Neuron (in vitro differentiated cells): ENCODE measurements around the gene ACTR3.

ENCODE experiments used
- H2AFZ ChIP-seq: one replicate; pipeline ENCODE4 v1.6.1; 2013; ENCODE audit warnings: low read depth, mild to moderate bottlenecking, inconsistent platforms, low read length, moderate library complexity
- H3K27me3 ChIP-seq: one replicate; pipeline ENCODE4 v1.6.1; 2013; ENCODE audit warnings: low read length; ENCODE audit not compliant: insufficient read depth
- H3K36me3 ChIP-seq: one replicate; pipeline ENCODE4 v1.6.1; 2013; ENCODE audit warnings: low read length; ENCODE audit not compliant: insufficient read depth
- H3K4me1 ChIP-seq: one replicate; pipeline ENCODE4 v1.6.1; 2013; ENCODE audit warnings: low read length; ENCODE audit not compliant: insufficient read depth
- H3K4me3 ChIP-seq: 2 replicates; pipeline ENCODE4 v1.5.1; 2013; ENCODE audit warnings: mild to moderate bottlenecking, low read length, moderate library complexity
- H3K9me3 ChIP-seq: one replicate; pipeline ENCODE4 v1.6.1; 2013; ENCODE audit warnings: low read length

Gene ACTR3

DNA sequence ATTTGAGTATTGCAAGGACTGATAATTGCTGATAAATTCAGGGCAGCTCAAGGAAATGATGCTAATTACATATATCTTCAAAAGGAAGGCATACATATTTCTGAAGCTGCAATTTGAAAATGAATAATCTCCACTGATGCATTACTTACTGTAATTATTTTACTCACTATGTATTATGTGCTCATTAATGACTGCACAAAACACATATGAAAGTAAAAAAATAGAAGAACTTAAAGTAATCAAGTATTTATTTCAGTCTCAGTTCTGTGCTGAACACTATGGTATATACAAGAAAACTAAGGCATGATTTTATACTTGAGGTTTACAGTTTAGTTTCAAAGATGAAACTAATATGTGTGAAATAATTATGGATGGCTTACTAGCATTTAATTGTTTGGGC lies 9.3 kb downstream of the ACTR3 start:
- peaks cover 14% of the 10 kb centered on the region for H3K4me1 ChIP-seq
- no peak overlapping the region for H3K4me3 ChIP-seq

DNA sequence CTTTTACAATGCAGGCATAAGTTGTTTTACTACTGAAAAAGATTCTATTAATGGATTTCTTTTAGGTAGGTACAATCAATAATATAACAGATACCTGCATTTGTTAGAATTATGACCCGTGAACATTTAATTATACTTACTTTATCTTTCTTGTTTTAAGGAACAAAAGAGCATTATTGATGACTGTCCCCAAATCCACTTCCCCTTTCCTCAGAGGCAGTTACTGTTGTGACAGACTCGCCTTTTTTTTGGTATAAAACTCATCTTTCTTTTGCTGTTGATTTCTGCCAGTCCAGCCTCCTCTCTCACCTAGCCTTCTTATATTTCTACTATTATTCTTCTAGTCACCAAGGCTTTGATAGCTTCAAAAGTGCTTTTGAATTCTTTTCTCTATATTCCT lies 12.1 kb downstream of the ACTR3 start:
- H3K27me3 ChIP-seq: no peaks in the 10 kb centered on the region
- H3K9me3 ChIP-seq: no peaks in the 10 kb centered on the region
- H2AFZ ChIP-seq: no peak overlapping the region
- no peaks in the 10 kb centered on the region for H3K36me3 ChIP-seq
- H3K4me1 ChIP-seq: no peaks in the 10 kb centered on the region
- H3K4me3 ChIP-seq: no peak overlapping the region

More for the DNA sequence above, 9.3 kb downstream of the ACTR3 start:
- H3K36me3 ChIP-seq: peaks cover 5% of the 10 kb centered on the region
- H3K27me3 ChIP-seq: no peaks in the 10 kb centered on the region
- no peak overlapping the region for H2AFZ ChIP-seq
- H3K9me3 ChIP-seq: no peaks in the 10 kb centered on the region

DNA sequence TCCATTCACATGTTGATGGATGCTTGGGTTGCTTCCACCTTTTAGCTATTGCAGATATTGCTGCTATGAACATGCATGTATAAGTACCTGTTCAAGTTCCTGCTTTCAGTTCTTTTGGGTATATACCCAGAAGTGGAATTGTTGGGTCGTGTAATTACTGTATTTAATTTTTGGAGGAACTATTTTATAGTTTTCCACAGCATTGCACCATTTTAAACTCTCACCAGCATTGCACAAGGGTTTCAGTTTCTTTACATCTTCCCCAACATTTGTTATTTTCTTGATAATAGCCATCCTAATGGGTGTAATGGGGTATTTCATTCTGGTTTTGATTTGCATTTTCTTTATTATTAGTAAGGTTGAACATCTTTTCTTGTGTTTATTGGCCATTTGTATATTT lies 16.0 kb downstream of the ACTR3 start:
- H2AFZ ChIP-seq: no peak overlapping the region
- no peaks in the 10 kb centered on the region for H3K4me1 ChIP-seq
- H3K4me3 ChIP-seq: no peak overlapping the region
- no peaks in the 10 kb centered on the region for H3K36me3 ChIP-seq
- no peaks in the 10 kb centered on the region for H3K27me3 ChIP-seq
- H3K9me3 ChIP-seq: no peaks in the 10 kb centered on the region

DNA sequence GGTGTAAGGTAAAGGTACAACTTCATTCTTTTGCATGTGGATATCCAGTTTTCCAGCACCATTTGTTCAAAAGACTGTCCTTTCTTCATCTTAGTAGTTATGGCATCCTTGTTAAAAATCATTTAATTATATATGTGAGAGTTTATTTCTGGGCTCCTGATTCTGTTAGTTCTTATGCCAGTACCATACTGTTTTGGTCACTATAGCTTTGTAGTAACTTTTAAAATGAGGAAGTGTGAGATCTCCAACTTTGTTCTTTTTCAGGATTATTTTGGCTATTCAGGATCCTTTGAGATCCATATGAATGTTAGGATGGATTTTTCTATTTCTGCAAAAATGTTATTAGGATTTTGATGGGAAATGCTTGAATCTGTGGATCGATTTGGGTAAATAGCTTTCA lies 16.8 kb downstream of the ACTR3 start:
- no peaks in the 10 kb centered on the region for H3K27me3 ChIP-seq
- no peaks in the 10 kb centered on the region for H3K4me1 ChIP-seq
- H2AFZ ChIP-seq: no peak overlapping the region

DNA sequence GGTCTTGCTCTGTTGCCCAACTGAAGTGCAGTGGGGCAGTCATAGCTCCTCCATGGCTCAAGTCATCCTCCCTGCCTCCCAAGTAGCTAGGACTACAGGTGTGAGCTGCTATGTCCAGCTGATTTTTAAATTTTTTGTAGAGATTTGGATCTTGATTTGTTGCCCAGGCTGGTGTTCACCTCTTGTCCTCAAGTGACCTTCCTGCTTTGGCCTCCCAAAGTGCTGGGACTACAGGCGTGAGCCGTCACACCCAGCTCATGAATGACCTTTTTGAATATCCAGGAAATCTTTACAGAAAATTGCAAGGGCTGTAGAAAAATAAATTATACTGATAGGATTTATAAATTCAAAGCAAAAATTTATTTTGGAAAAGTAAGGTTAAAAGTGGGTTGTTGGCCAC lies 17.4 kb downstream of the ACTR3 start:
- no peaks in the 10 kb centered on the region for H3K4me1 ChIP-seq
- H3K4me3 ChIP-seq: no peak overlapping the region
- no peaks in the 10 kb centered on the region for H3K36me3 ChIP-seq
- no peaks in the 10 kb centered on the region for H3K9me3 ChIP-seq
- no peak overlapping the region for H2AFZ ChIP-seq
- H3K27me3 ChIP-seq: no peaks in the 10 kb centered on the region

More for the DNA sequence above, 16.8 kb downstream of the ACTR3 start:
- Histone ChIP-seq H3K9me3 (no peaks in the 10 kb centered on the region), H3K4me3 (no peak overlapping the region), H3K36me3 (no peaks in the 10 kb centered on the region)

DNA sequence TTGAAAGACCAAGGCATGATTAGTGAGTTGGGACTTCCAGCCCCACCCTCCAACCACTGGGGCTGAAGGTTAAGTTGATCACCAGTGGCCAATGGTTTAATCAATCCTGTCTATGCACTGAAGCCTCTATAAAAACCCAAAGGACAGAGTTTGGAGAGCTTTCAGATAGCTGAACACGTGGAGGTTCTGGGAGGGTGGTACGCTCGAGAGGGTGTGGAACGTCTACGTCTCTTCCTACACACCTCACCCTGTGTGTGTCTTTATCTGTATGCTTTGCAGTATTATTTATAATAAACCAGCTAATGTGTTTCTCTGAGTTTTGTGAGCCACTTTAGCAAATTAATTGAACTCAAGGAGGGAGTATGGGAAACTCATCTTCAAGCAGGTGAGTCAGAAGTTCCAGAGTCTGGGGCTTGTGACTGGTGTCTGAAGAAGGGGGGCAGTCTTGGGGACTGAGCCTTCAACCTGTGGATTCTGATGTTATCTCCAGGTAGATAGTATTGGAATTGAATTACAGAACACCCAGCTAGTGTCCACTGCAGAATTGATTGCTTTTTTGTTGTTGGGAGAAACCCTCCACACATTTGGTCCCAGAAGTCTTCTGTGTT lies 20.3 kb downstream of the ACTR3 start:
- Histone ChIP-seq H2AFZ (no peak overlapping the region), H3K4me3 (no peak overlapping the region), H3K36me3 (peaks cover 9% of the 10 kb centered on the region)

DNA sequence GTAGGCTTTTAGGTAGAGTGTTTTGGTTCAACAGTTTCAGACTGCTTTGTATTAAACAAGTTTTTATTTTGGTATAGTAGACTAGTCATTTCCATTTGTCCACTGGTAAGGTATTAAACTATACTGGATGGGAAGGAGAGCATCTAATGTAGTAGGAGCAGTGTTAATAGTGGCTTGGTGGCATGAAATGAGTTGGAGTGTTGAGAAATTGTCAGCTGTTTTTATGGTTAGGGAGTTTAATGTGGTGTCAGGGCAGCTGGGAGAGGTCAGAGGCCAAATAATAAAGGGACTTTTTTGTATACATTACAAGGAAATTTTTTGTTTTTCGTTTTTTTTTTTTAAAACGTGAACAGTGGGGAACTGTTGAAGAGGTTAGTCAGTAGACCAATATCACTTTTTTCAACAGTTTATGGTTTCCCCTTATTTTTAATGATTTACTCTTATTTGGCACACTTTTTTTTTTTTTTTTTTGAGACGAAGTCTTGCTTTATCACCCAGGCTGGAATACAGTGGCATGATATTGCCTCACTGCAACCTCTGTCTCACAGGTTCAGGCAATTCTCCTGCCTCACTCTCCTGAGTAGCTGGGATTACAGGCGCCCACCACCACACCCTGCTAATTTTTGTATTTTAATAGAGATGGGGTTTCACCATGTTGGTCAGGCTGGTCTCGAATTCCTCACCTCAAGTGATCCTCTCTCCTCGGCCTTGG lies 21.2 kb downstream of the ACTR3 start:
- H3K4me3 ChIP-seq: no peak overlapping the region
- no peaks in the 10 kb centered on the region for H3K27me3 ChIP-seq
- peaks cover 12% of the 10 kb centered on the region for H3K36me3 ChIP-seq
- H3K4me1 ChIP-seq: no peaks in the 10 kb centered on the region
- no peak overlapping the region for H2AFZ ChIP-seq
- H3K9me3 ChIP-seq: no peaks in the 10 kb centered on the region

More for the DNA sequence above, 20.3 kb downstream of the ACTR3 start:
- H3K9me3 ChIP-seq: no peaks in the 10 kb centered on the region
- H3K27me3 ChIP-seq: no peaks in the 10 kb centered on the region
- H3K4me1 ChIP-seq: no peaks in the 10 kb centered on the region

DNA sequence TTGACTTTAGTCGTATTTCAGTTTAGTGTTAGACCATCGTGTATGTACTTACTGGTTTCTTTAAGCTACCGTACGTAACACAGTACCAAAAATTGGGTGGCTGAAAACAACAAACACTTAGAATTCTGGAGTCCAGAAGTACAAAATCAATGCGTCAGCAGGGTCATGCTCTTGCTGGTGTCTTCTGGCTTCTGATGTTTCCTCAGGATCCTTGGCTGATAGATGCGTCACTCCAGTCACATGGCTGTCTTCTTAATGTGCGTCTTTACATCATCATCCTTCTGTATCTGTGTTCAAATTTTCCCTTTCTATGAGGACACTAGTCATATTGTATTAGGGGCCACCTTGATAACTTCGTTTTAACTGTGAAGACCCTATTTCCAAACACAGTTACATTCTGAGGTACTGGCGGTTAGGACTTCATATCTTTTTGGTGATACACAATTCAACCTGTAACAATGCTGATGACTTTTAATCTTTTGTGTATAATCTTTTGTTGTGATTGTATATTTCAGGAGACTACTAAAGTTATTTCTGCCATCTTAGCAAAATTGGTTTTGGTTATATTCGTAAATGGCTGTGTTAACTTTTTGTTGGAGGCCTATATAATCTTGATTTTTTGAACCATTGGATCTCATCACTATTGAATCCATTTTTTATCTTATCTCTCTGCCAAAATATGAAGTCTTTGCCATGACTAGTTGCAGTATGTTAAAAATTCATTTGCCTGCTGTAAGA lies 25.4 kb downstream of the ACTR3 start:
- Histone ChIP-seq H3K9me3 (no peaks in the 10 kb centered on the region), H3K4me3 (no peak overlapping the region), H3K36me3 (peaks cover 33% of the 10 kb centered on the region), H2AFZ (no peak overlapping the region), H3K4me1 (no peaks in the 10 kb centered on the region), H3K27me3 (no peaks in the 10 kb centered on the region)

DNA sequence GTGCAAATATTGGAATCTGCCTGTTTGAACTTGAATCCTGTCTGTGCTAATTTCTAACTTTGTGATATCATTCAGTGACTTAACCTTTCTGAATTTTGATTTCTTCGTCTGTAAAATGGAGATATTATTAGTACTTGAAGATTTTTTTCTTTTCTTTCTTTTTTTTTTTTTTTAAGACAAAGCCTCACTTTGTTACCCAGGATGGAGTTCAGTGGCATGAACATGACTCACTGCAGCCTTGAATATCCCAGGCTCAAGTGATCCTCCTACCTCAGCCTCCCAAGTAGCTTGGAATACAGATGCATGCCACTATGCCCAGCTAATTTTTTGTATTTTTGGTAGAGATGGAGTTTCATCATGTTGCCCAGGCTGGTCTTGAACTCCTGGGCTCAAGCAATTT lies 28.3 kb downstream of the ACTR3 start:
- Histone ChIP-seq H3K4me3 (no peak overlapping the region), H2AFZ (no peak overlapping the region), H3K4me1 (no peaks in the 10 kb centered on the region), H3K27me3 (no peaks in the 10 kb centered on the region), H3K9me3 (no peaks in the 10 kb centered on the region), H3K36me3 (peaks cover 46% of the 10 kb centered on the region)

DNA sequence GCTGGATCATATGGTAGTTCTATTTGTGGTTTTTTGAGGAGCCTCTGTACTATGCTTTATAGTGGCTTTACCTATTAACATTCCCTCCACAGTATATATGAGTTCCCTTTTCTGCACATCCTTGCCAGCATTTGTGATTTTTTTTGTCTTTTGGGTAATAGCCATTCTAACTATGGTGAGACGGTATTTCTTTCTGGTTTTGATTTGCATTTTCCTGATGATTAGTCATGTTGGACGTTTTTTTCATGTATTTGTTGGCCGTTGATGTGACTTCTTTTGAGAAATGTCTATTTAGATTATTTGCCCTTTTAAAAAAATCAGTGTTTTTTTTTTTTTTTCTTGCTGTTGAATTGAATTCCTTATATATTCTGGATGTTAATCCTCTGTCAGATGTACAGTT lies 31.1 kb downstream of the ACTR3 start:
- H3K27me3 ChIP-seq: no peaks in the 10 kb centered on the region
- no peaks in the 10 kb centered on the region for H3K4me1 ChIP-seq
- no peaks in the 10 kb centered on the region for H3K9me3 ChIP-seq
- no peak overlapping the region for H2AFZ ChIP-seq
- peaks cover 36% of the 10 kb centered on the region for H3K36me3 ChIP-seq
- no peak overlapping the region for H3K4me3 ChIP-seq

DNA sequence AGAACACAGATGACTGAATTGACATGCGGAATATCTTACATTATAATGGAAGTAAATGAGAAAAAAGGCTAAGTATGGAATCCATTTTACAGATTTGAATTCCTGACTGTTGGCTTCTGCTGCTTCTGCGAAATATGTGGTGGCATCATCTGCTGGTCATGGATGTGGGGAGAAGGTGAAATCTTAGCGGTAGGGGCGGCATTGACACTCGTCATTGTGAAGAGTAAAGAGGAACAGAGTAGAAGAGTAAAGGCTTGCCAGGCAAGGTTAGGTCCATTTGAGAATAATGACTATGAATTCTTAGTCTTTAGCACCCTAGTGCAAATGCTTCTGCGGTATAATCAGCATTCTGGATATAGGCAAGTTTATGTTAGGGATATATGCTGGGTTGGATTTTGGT lies 32.4 kb downstream of the ACTR3 start:
- Histone ChIP-seq H3K4me3 (no peak overlapping the region), H3K9me3 (peaks cover 2% of the 10 kb centered on the region), H2AFZ (no peak overlapping the region), H3K36me3 (peaks cover 37% of the 10 kb centered on the region), H3K27me3 (no peaks in the 10 kb centered on the region), H3K4me1 (no peaks in the 10 kb centered on the region)

DNA sequence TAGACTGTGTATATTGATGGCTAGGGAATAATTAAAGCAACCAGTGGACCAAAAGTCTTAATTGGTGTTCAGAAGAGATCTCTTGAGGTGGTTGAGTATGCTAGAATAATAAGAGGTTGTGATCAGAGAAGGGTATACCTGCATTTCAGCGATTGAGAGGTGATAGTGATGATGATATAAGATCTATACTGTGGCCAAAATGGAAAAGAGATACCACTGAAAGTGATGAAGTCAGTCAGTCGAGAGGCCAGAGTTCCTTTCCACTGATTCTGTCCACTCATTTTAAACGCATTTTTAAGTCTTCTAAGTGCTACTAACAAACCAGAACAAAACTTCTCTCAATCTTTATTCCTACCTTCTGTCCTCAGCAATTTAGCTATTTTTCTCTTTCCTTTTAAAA lies 32.9 kb downstream of the ACTR3 start:
- H3K9me3 ChIP-seq: peaks cover 2% of the 10 kb centered on the region
- H3K4me3 ChIP-seq: no peak overlapping the region
- no peaks in the 10 kb centered on the region for H3K4me1 ChIP-seq
- no peaks in the 10 kb centered on the region for H3K27me3 ChIP-seq
- no peak overlapping the region for H2AFZ ChIP-seq
- H3K36me3 ChIP-seq: peaks cover 37% of the 10 kb centered on the region

DNA sequence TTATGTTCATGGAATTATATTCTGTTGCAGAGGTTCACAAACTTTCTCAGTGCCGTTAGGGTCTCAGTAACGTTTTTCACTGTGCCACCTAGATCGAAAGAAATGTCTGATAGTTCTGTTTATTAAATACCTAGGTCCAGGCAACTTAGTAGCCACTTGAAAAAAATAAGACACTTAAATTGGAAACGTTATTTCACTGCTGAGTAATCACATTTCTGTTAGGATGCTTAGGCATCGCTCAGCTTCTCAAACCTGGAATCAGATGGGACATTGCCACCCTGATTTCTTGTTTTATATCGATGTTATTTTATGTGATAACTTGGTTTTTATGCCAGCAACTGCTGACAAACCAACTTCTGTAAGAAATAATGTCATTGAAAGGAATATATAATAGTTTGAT lies 36.0 kb downstream of the ACTR3 start:
- Histone ChIP-seq H3K9me3 (peaks cover 2% of the 10 kb centered on the region), H3K4me3 (no peak overlapping the region), H3K27me3 (no peaks in the 10 kb centered on the region), H3K4me1 (no peaks in the 10 kb centered on the region), H3K36me3 (peaks cover 45% of the 10 kb centered on the region), H2AFZ (no peak overlapping the region)
